IMR-90 (cell line): ENCODE measurements around the gene CEP70. TPM values are rescaled to one million over a fixed set of nuclear protein-coding genes. Genes with fewer than 3 reads are reported as not detected.

Experiments
- ATAC-seq: fragments of 200-7000 bp; cut with Tn5 transposase; 2 replicates; pipeline ENCODE4 v1.9.1; 2020; ENCODE audit warnings: low read depth, mild to moderate bottlenecking, moderate library complexity
- BruUV-seq: library from RNA; stranded (reverse); fragments of 400-500 nt; replicated peaks from 2 replicates; lab custom pipeline; 2021; lab: Mats Ljungman, UMichigan
- CTCF ChIA-PET: fragments of 300-600 bp; formaldehyde crosslinking; extraction: SDS; loops from one replicate; lab custom pipeline; 2021; ENCODE audit warnings: antibody characterized with exemption; lab: Yijun Ruan, JAX
- POLR2A ChIA-PET: fragments of 300-600 bp; sonication (Branson Sonifier 250); formaldehyde crosslinking; loops from one replicate; lab custom pipeline; 2022; ENCODE audit warnings: antibody characterized with exemption; ENCODE audit not compliant: unreplicated experiment; lab: Charles Lee
- DNase-seq: peaks from one replicate; pipeline ENCODE4 v3.0.0; 2013
- H2AFZ ChIP-seq: replicated peaks from 2 replicates; pipeline ENCODE3; 2013; ENCODE audit warnings: low read length, mild to moderate bottlenecking; ENCODE audit not compliant: poor library complexity
- H2AK5ac ChIP-seq: 2 replicates; pipeline ENCODE4 v1.6.1; 2013; ENCODE audit warnings: low read depth, low read length, inconsistent platforms
- H2AK9ac ChIP-seq: replicated peaks from 2 replicates; pipeline ENCODE3; 2013; ENCODE audit warnings: mild to moderate bottlenecking, low read depth, low read length, moderate library complexity; ENCODE audit not compliant: poor library complexity
- H2BK120ac ChIP-seq: 2 replicates; pipeline ENCODE4 v1.6.1; 2013; ENCODE audit warnings: low read depth, low read length, inconsistent platforms
- H2BK15ac ChIP-seq: 3 replicates; pipeline ENCODE4 v1.6.1; 2013; ENCODE audit warnings: low read depth, low read length, inconsistent platforms
- H2BK20ac ChIP-seq: 2 replicates; pipeline ENCODE4 v1.6.1; 2013; ENCODE audit warnings: low read depth, mild to moderate bottlenecking, inconsistent platforms, low read length, moderate library complexity
- H2BK5ac ChIP-seq: 2 replicates; pipeline ENCODE4 v1.6.1; 2013; ENCODE audit warnings: mild to moderate bottlenecking, low read depth, low read length, inconsistent platforms; ENCODE audit not compliant: poor library complexity, severe bottlenecking
- H3K14ac ChIP-seq: replicated peaks from 2 replicates; pipeline ENCODE4 v1.6.1; 2013; ENCODE audit warnings: low read depth, low read length, inconsistent platforms
- H3K18ac ChIP-seq: 2 replicates; pipeline ENCODE4 v1.6.1; 2013; ENCODE audit warnings: low read depth, low read length, control low read depth
- H3K23ac ChIP-seq: 2 replicates; pipeline ENCODE4 v1.6.1; 2013; ENCODE audit warnings: low read depth, low read length, inconsistent platforms
- H3K27ac ChIP-seq: 2 replicates; pipeline ENCODE4 v1.5.1; 2013; ENCODE audit warnings: mild to moderate bottlenecking, control low read depth, low read length; ENCODE audit not compliant: insufficient read depth
- H3K27me3 ChIP-seq: 2 replicates; pipeline ENCODE4 v1.6.1; 2013; ENCODE audit warnings: low read length; ENCODE audit not compliant: control insufficient read depth, insufficient read depth
- H3K36me3 ChIP-seq: 2 replicates; pipeline ENCODE4 v1.6.1; 2013; ENCODE audit warnings: low read length, mixed read lengths; ENCODE audit not compliant: control insufficient read depth, insufficient read depth
- H3K4ac ChIP-seq: 2 replicates; pipeline ENCODE4 v1.6.1; 2013; ENCODE audit warnings: low read depth, low read length, inconsistent platforms
- H3K4me1 ChIP-seq: 2 replicates; pipeline ENCODE4 v1.6.1; 2013; ENCODE audit warnings: low read length, mixed read lengths; ENCODE audit not compliant: control insufficient read depth, insufficient read depth
- H3K4me2 ChIP-seq: 2 replicates; pipeline ENCODE4 v1.6.1; 2013; ENCODE audit warnings: low read depth, mild to moderate bottlenecking, control low read depth, low read length, moderate library complexity
- H3K4me3 ChIP-seq: 2 replicates; pipeline ENCODE4 v1.5.1; 2013; ENCODE audit warnings: low read depth, mild to moderate bottlenecking, control low read depth, low read length, moderate library complexity; ENCODE audit not compliant: insufficient read depth
- H3K56ac ChIP-seq: 2 replicates; pipeline ENCODE4 v1.6.1; 2013; ENCODE audit warnings: low read length, inconsistent platforms; ENCODE audit not compliant: insufficient read depth; ENCODE audit errors: extremely low read depth
- H3K79me1 ChIP-seq, 2 experiments: 2 replicates each; pipeline ENCODE4 v1.6.1; 2013; ENCODE audit warnings: low read length in 2 of 2, inconsistent platforms in 1 of 2, low read depth in 1 of 2
- H3K9ac ChIP-seq: 2 replicates; pipeline ENCODE4 v1.6.1; 2013; ENCODE audit warnings: low read depth, low read length, control low read depth
- H3K9me1 ChIP-seq: 2 replicates; pipeline ENCODE4 v1.6.1; 2013; ENCODE audit warnings: low read length, inconsistent platforms; ENCODE audit not compliant: insufficient read depth
- H3K9me3 ChIP-seq: 2 replicates; pipeline ENCODE4 v1.6.1; 2013; ENCODE audit warnings: low read length; ENCODE audit not compliant: control insufficient read depth, insufficient read depth
- H4K20me1 ChIP-seq: 2 replicates; pipeline ENCODE4 v1.6.1; 2013; ENCODE audit warnings: low read length, inconsistent platforms; ENCODE audit not compliant: insufficient read depth
- H4K5ac ChIP-seq: 2 replicates; pipeline ENCODE4 v1.6.1; 2013; ENCODE audit warnings: mild to moderate bottlenecking, low read depth, low read length, control low read depth
- H4K8ac ChIP-seq, 2 experiments: 2 replicates each; pipeline ENCODE4 v1.6.1; 2013; ENCODE audit warnings: low read depth in 2 of 2, low read length in 2 of 2, control low read depth in 1 of 2, inconsistent platforms in 1 of 2
- H4K91ac ChIP-seq: 2 replicates; pipeline ENCODE4 v1.6.1; 2013; ENCODE audit warnings: low read depth, low read length, inconsistent platforms; ENCODE audit not compliant: insufficient read depth
- BHLHE40 ChIP-seq: fragments of 150-350 bp; IDR thresholded peaks from 2 replicates; pipeline ENCODE4 v1.6.1; 2016; ENCODE audit warnings: mild to moderate bottlenecking, low read depth, low read length
- CTCF ChIP-seq: conservative IDR thresholded peaks from 2 replicates; pipeline ENCODE4 v1.5.1; 2012; ENCODE audit warnings: mild to moderate bottlenecking, low read depth, low read length, improper control_type of control experiment
- ELK1 ChIP-seq: fragments of 150-350 bp; IDR thresholded peaks from 2 replicates; pipeline ENCODE4 v1.6.1; 2016; ENCODE audit warnings: low read depth, mild to moderate bottlenecking, low read length, moderate library complexity, borderline replicate concordance
- MAFK ChIP-seq: IDR thresholded peaks from 2 replicates; pipeline ENCODE4 v1.6.1; 2012; ENCODE audit warnings: low read depth, low read length, improper control_type of control experiment
- MAZ ChIP-seq: IDR thresholded peaks from 2 replicates; pipeline ENCODE4 v1.6.1; 2012; ENCODE audit warnings: low read depth, mild to moderate bottlenecking, low read length, improper control_type of control experiment, moderate library complexity, borderline replicate concordance
- MXI1 ChIP-seq: IDR thresholded peaks from 2 replicates; pipeline ENCODE4 v1.6.1; 2012; ENCODE audit warnings: low read depth, mild to moderate bottlenecking, low read length, moderate library complexity, borderline replicate concordance
- NFE2L2 ChIP-seq: fragments of 150-350 bp; IDR thresholded peaks from 2 replicates; pipeline ENCODE4 v1.6.1; 2016; ENCODE audit warnings: low read depth, mild to moderate bottlenecking, low read length
- POLR2A ChIP-seq: IDR thresholded peaks from 2 replicates; pipeline ENCODE4 v1.6.1; 2012; ENCODE audit warnings: mild to moderate bottlenecking, low read depth, low read length
- RAD21 ChIP-seq: IDR thresholded peaks from 2 replicates; pipeline ENCODE4 v1.6.1; 2012; ENCODE audit warnings: low read length, improper control_type of control experiment
- RFX5 ChIP-seq: IDR thresholded peaks from 2 replicates; pipeline ENCODE4 v1.8.0; 2012; ENCODE audit warnings: low read depth, mild to moderate bottlenecking, low read length, moderate library complexity
- SMC3 ChIP-seq: fragments of 150-350 bp; IDR thresholded peaks from 2 replicates; pipeline ENCODE4 v1.6.1; 2016; ENCODE audit warnings: low read depth, mild to moderate bottlenecking, antibody characterized with exemption, low read length, moderate library complexity
- USF2 ChIP-seq: fragments of 150-350 bp; IDR thresholded peaks from 2 replicates; pipeline ENCODE4 v1.6.1; 2017; ENCODE audit warnings: mild to moderate bottlenecking, antibody characterized with exemption, low read length, low read depth
- WGBS, 2 experiments: methylation state at CpG; one replicate each; pipeline versions ENCODE4 v1.1.5 to v1.1.7; 2013; ENCODE audit warnings: missing lambda C conversion rate in 2 of 2; ENCODE audit not compliant: insufficient read length in 1 of 2; ENCODE audit errors: extremely low coverage in 2 of 2; 5-methylcytosine and 5-hydroxymethylcytosine counted together
- dilution Hi-C: fragments of 300-500 bp; cut with HindIII; formaldehyde crosslinking; loops from one replicate; pipeline ENCODE4 v1.14.3; 2018; ENCODE audit warnings: low sequenced_read_pairs; ENCODE audit not compliant: unreplicated experiment
- in situ Hi-C: fragments of 300-500 bp; cut with MboI; formaldehyde crosslinking; loops from 3 replicates; pipeline ENCODE4 v1.14.3; 2019; ENCODE audit warnings: low sequenced_read_pairs, inconsistent platforms, mixed read lengths
- intact Hi-C: fragments of 100-400 bp; cut with micrococcal nuclease; formaldehyde crosslinking; loops from 2 replicates; pipeline ENCODE4 v1.10.0; 2022
- polyA plus RNA-seq, 3 experiments: library from polyadenylated mRNA; depleted of rRNA; stranded (reverse); fragments of >200 nt; gene quantifications; 2 replicates each; pipeline ENCODE4 v1.2.3, GENCODE V29; 2012; ENCODE audit warnings: low replicate concordance in 1 of 3
- total RNA-seq: library from RNA; depleted of rRNA; stranded (reverse); fragments of >200 nt; gene quantifications from 2 replicates; pipeline ENCODE4 v1.2.3, GENCODE V29; 2012

Gene CEP70
- total and polyA plus RNA-seq, 2 of the 4 experiments (the other 2 are of a cell fraction), result 4.6 to 11.1 TPM

GRCh38 chr3:138449490-138449889 lies 144.6 kb downstream of the CEP70 start:
- dilution Hi-C loops, result no loop called here
- no TSS peak for BruUV-seq
- intact Hi-C loops, result no loop called here
- no peak for DNase-seq
- Histone ChIP-seq H2BK5ac (no peak overlapping the region), H2BK20ac (no peak overlapping the region), H2BK120ac (no peak overlapping the region), H3K23ac (no peak overlapping the region), H2AK9ac (no peak overlapping the region), H4K91ac (no peak overlapping the region), H3K4me3 (no peak overlapping the region), H3K4me1 (no peaks in the 10 kb centered on the region), H3K14ac (no peak overlapping the region), H3K9me1 (no peaks in the 10 kb centered on the region), H3K79me1 (no peaks in the 10 kb centered on the region), H2AK5ac (no peak overlapping the region), H4K5ac (no peak overlapping the region), H3K27me3 (peaks cover 12% of the 10 kb centered on the region), H3K36me3 (no peaks in the 10 kb centered on the region), H4K8ac (no peak overlapping the region), H4K20me1 (no peaks in the 10 kb centered on the region), H2AFZ (no peak overlapping the region), H3K18ac (no peak overlapping the region), H3K56ac (no peak overlapping the region), H3K9ac (no peak overlapping the region), H3K9me3 (no peaks in the 10 kb centered on the region), H3K4ac (no peak overlapping the region), H2BK15ac (no peak overlapping the region), H3K4me2 (no peak overlapping the region), H3K27ac (no peak overlapping the region)
- ATAC-seq, result no peak
- POLR2A ChIA-PET, result no interaction called here
- TF ChIP-seq BHLHE40, result no peak
- TF ChIP-seq MXI1, result no peak
- TF ChIP-seq POLR2A, result no peak
- no peak for TF ChIP-seq SMC3
- no peak for TF ChIP-seq MAFK
- TF ChIP-seq RFX5, result no peak
- no peak for TF ChIP-seq NFE2L2
- no peak for TF ChIP-seq MAZ
- TF ChIP-seq USF2, result no peak
- no peak for TF ChIP-seq CTCF
- no peak for TF ChIP-seq RAD21
- no peak for TF ChIP-seq ELK1
- in situ Hi-C loops, result no loop called here
- CTCF ChIA-PET, result no interaction called here
- WGBS, 2 experiments, result no CpG with 5 or more reads among the region's 3 CpGs
